ENCODE results near the gene ADRB2.
"Not testable (repeated sequence)": the region's sequence is repeated elsewhere in the genome, so short reads cannot be mapped to it uniquely, and the experiment has no call there.

ADRB2 gene
- 23.7 to 65.6 reads per million in 2 donors for total RNA-seq

GRCh38 chr5:148826053-148826738 is at the start of gene ADRB2:
Gene ADRB2 (plus strand): TSS chr5:148826611. CDS start chr5:148826832, 221 bp downstream.
- peak; percentile 84 for DNase-seq

- no peak for DNase-seq
These were observed 49.6 kb upstream of the ADRB2 start for GRCh38 chr5:148776780-148777179.

- DNase-seq = no peak
These were observed 47.5 kb upstream of the ADRB2 start for GRCh38 chr5:148778882-148779281.

GRCh38 chr5:148780711-148781110 is 45.7 kb upstream of the ADRB2 start:
- no peak for DNase-seq

GRCh38 chr5:148781766-148782165 is 44.6 kb upstream of the ADRB2 start:
- no peak for DNase-seq

- no peak for DNase-seq
These were observed 41.2 kb upstream of the ADRB2 start for GRCh38 chr5:148785223-148785622.

- no peak for DNase-seq
These were observed 40.0 kb upstream of the ADRB2 start for GRCh38 chr5:148786456-148786855.

GRCh38 chr5:148788636-148789035 is 37.8 kb upstream of the ADRB2 start:
- no peak for DNase-seq

GRCh38 chr5:148790545-148791333 is 35.7 kb upstream of the ADRB2 start:
- DNase-seq = no peak

- no peak for DNase-seq
These were observed 35.1 kb upstream of the ADRB2 start for GRCh38 chr5:148791334-148791667.

- DNase-seq = no peak
These were observed 34.7 kb upstream of the ADRB2 start for GRCh38 chr5:148791696-148792095.

GRCh38 chr5:148792744-148793143 is 33.7 kb upstream of the ADRB2 start:
- DNase-seq = no peak

GRCh38 chr5:148793261-148793660 is 33.1 kb upstream of the ADRB2 start:
- no peak for DNase-seq

GRCh38 chr5:148794275-148794674 is 32.1 kb upstream of the ADRB2 start:
- no peak for DNase-seq

GRCh38 chr5:148794729-148795561 is 31.5 kb upstream of the ADRB2 start:
- DNase-seq = no peak

GRCh38 chr5:148796936-148797335 is 29.5 kb upstream of the ADRB2 start:
- no peak for DNase-seq

GRCh38 chr5:148798786-148799185 is 27.6 kb upstream of the ADRB2 start:
- no peak for DNase-seq

GRCh38 chr5:148799737-148800527 is 26.5 kb upstream of the ADRB2 start:
- no peak for DNase-seq

GRCh38 chr5:148801682-148802276 is 24.6 kb upstream of the ADRB2 start:
- DNase-seq = no peak

GRCh38 chr5:148803451-148803850 is 23.0 kb upstream of the ADRB2 start:
- DNase-seq = not testable (repeated sequence)

- DNase-seq = no peak
These were observed 22.0 kb upstream of the ADRB2 start for GRCh38 chr5:148804393-148804792.
